Ascending aorta (tissue), 2 donors: ENCODE measurements around the gene PDIA6. TPM values are rescaled to one million over a fixed set of nuclear protein-coding genes. Genes with fewer than 3 reads are reported as not detected.
"Not testable (repeated sequence)": the region's sequence is repeated elsewhere in the genome, so short reads cannot be mapped to it uniquely, and the experiment has no call there.

ENCODE experiments used
- DNase-seq, 2 donors: peaks; one replicate each; pipeline ENCODE4 v3.0.0-alpha.2; 2019; ENCODE audit warnings: low spot score in 2 of 2
- H3K27ac ChIP-seq, 2 donors: fragments of 200-600 bp; sonication (generic); one replicate each; pipeline ENCODE4 v1.5.1; 2016 to 2017; ENCODE audit warnings: mild to moderate bottlenecking in 1 of 2
- H3K27me3 ChIP-seq: fragments of 200-600 bp; sonication (generic); one replicate; pipeline ENCODE4 v1.5.1; 2017
- H3K36me3 ChIP-seq, 2 donors: fragments of 200-600 bp; sonication (generic); one replicate each; pipeline ENCODE4 v1.5.1; 2016
- H3K4me1 ChIP-seq, 2 donors: fragments of 200-600 bp; sonication (generic); one replicate each; pipeline ENCODE4 v1.5.1; 2016 to 2017; ENCODE audit warnings: mild to moderate bottlenecking in 1 of 2
- H3K4me3 ChIP-seq, 2 donors: fragments of 200-600 bp; sonication (generic); one replicate each; pipeline ENCODE4 v1.5.1; 2016 to 2017; ENCODE audit warnings: mild to moderate bottlenecking in 1 of 2
- H3K9me3 ChIP-seq, 2 donors: fragments of 200-600 bp; sonication (generic); one replicate each; pipeline ENCODE4 v1.5.1; 2016
- CTCF ChIP-seq, 3 experiments: fragments of 200-600 bp in 2 of 3; fragments of 450-650 bp in 1 of 3; sonication (generic) in 2 of 3; IDR thresholded peaks; one replicate each; pipeline ENCODE4 v1.5.1; 2016 to 2019; ENCODE audit warnings: antibody characterized with exemption in 3 of 3, mild to moderate bottlenecking in 1 of 3, moderate library complexity in 1 of 3
- intact Hi-C: fragments of 100-400 bp; cut with DNase I; formaldehyde crosslinking; loops from one replicate; pipeline ENCODE4 v1.15.1; 2023
- total RNA-seq: library from RNA; depleted of rRNA; stranded (reverse); fragments of >200 nt; gene quantifications from one replicate; pipeline ENCODE4 v1.1.0, GENCODE V29; 2016

PDIA6 gene
- total RNA-seq, 1 donor from 2014 or later, result 56.4 TPM

DNA sequence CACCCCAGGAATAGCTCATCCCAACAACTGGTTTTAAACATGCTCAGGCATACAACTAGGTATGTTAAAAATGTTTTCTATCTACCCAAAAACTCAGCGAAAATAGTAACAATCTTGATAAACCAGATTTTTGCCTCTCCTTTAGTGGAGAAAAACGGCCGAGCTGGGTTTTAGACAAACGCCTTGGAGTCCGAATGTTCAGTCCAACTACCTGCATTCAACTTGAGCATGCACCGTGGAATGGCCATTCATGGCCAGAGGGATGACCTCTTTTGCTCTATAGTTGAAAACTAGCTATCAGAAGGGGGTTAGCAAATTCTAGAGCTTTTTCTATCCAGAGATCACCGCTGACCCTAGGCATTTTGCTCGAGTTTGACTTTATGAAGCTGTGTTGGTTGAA, 30.8 kb downstream of the PDIA6 start:
- Histone ChIP-seq H3K27ac (no peak overlapping the region), H3K4me1 (no peaks in the 10 kb centered on the region), H3K9me3 (no peaks in the 10 kb centered on the region), H3K36me3 (peaks cover 61 to 77% of the 10 kb centered on the region in 2 donors), H3K27me3 (no peaks in the 10 kb centered on the region), H3K4me3 (no peak overlapping the region)
- TF ChIP-seq CTCF (IDR thresholded peaks at IDR 0.05), result no peak
- intact Hi-C loops, result no loop called here
- no peak for DNase-seq

DNA sequence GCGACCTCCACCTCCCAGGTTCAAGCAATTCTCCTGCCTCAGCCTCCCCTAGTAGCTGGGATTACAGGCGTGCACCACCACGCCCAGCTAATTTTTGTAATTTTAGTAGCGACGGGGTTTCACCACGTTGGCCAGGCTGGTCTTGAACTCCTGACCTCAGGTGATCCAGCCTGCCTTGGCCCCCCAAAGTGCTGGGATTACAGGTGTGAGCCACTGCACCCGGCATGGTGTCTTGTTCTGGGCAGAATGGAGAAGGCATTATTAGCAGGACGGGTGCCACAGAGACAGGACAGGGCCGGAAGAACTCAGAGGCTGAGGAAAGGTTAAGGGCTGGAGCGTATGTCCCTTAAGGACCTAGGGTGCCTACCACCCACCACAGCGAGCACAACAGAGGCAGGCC, 31.8 kb downstream of the PDIA6 start:
- H3K4me1 ChIP-seq, H3K4me3 ChIP-seq, intact Hi-C loops, H3K27me3 ChIP-seq, H3K27ac ChIP-seq, H3K9me3 ChIP-seq, DNase-seq: not testable (repeated sequence)
- peaks cover 52 to 68% of the 10 kb centered on the region in 2 donors for H3K36me3 ChIP-seq

DNA sequence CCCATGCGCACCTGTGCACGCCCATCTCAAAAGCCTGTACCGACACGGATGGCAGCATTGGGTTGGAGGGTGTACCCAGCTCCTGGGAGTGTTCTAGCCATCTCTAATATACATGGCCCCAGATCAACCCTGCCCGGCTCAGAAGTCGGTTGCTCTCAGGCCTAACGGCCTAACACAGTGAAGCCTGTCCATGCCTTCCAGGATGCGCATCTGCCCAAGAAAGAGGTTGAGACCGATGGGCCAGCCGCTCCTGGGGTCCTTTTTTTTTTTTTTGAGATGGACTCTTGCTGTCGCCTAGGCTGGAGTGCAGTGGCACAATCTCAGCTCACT, 32.1 kb downstream of the PDIA6 start:
- H3K36me3 ChIP-seq, result peaks cover 48 to 64% of the 10 kb centered on the region in 2 donors
- intact Hi-C loops, result no loop called here
- DNase-seq, result no peak

GRCh38 chr2:10779776-10780490, 32.7 kb downstream of the PDIA6 start:
- H3K36me3 ChIP-seq, result peaks cover 43 to 59% of the 10 kb centered on the region in 2 donors
- intact Hi-C loops, result no loop called here

More for the DNA sequence above, 32.1 kb downstream of the PDIA6 start:
- no peaks in the 10 kb centered on the region for H3K9me3 ChIP-seq
- H3K4me1 ChIP-seq, result no peaks in the 10 kb centered on the region
- TF ChIP-seq CTCF (IDR thresholded peaks at IDR 0.05), result no peak
- H3K27ac ChIP-seq, result no peak overlapping the region
- no peak overlapping the region for H3K4me3 ChIP-seq
- no peaks in the 10 kb centered on the region for H3K27me3 ChIP-seq

GRCh38 chr2:10778724-10779115, 33.9 kb downstream of the PDIA6 start:
- Histone ChIP-seq H3K9me3 (no peaks in the 10 kb centered on the region), H3K36me3 (peaks cover 31 to 47% of the 10 kb centered on the region in 2 donors), H3K4me1 (no peaks in the 10 kb centered on the region), H3K27ac (no peak overlapping the region), H3K4me3 (no peak overlapping the region), H3K27me3 (no peaks in the 10 kb centered on the region)
- TF ChIP-seq CTCF (IDR thresholded peaks at IDR 0.05), result no peak
- DNase-seq, result no peak
- intact Hi-C loops, result no loop called here

More at GRCh38 chr2:10779776-10780490, 32.7 kb downstream of the PDIA6 start:
- no peaks in the 10 kb centered on the region for H3K4me1 ChIP-seq
- H3K4me3 ChIP-seq, result no peak overlapping the region
- H3K27ac ChIP-seq, result no peak overlapping the region
- no peak for DNase-seq
- TF ChIP-seq CTCF (IDR thresholded peaks at IDR 0.05), result no peak
- no peaks in the 10 kb centered on the region for H3K9me3 ChIP-seq
- no peaks in the 10 kb centered on the region for H3K27me3 ChIP-seq

DNA sequence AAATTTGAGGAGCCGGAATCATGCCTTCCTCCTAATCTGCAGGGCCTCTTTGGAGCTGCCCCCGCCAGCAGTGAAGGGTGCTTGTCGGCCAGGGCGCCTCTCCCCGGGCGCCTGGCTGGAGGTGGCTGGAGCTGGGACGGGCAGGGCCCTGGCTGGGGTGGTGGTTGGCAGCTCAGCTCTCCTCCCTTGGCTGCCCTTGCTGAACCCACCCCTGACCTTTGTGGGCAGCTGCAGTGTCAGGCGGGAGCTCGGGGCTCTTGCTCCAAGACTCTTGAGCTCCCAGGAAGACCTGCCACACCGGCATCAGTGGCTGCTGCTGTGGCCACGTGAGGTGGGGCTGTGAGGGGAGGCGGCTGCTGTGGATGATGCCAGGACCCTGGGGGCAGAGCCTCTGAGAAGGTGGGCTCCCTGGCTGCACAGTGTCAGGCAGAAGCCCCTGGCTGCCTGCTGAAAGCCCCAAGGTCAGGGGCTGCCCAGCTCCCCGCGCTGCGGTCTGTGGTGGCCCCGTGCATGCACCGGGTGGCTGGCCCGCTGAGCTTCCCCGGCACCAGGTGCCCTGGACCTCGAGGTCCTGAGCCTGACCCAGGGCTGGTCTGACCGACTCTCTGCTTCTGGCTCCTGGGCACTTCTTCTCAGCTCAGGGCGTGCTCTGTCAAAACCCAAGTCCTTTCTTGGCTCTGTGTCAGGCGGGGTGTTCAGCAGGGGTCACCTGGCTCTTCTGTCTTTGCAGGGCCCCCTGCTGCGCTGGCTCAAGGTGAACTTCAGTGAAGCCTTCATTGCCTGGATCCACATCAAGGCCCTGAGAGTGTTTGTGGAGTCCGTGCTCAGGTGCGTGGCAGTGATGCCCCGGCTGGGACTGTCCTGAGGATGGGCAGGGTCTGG, 34.5 kb downstream of the PDIA6 start:
- Histone ChIP-seq H3K36me3 (peaks cover 31 to 41% of the 10 kb centered on the region in 2 donors), H3K27me3 (no peaks in the 10 kb centered on the region), H3K9me3 (no peaks in the 10 kb centered on the region), H3K4me3 (no peak overlapping the region), H3K27ac (no peak overlapping the region), H3K4me1 (no peaks in the 10 kb centered on the region)
- no peak for DNase-seq
- intact Hi-C loops, result no loop called here
- no peak for TF ChIP-seq CTCF (IDR thresholded peaks at IDR 0.05)
